Measurements from ENCODE around the gene PEPD.

DNA sequence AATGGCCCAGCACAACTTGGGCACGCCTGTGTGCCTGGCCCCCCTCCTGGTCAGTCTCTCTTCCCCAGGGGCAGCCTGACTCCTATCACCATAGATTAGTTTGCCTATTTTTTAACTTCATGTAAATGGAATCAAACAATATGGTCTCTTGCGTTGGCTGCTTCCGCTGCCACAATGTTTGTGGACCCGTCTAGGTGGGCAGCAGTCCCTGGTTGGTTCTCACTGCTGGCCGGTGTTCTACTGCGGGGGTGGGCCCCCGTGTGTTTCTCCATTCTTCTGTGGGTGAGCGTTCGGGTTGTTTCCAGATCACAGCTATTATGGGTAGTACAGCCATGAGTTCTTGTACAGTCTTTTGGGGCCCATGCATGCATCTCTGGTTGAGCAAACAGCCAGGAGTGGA, 100.8 kb downstream of the PEPD start:
- TF ChIP-seq, protein P1, sequence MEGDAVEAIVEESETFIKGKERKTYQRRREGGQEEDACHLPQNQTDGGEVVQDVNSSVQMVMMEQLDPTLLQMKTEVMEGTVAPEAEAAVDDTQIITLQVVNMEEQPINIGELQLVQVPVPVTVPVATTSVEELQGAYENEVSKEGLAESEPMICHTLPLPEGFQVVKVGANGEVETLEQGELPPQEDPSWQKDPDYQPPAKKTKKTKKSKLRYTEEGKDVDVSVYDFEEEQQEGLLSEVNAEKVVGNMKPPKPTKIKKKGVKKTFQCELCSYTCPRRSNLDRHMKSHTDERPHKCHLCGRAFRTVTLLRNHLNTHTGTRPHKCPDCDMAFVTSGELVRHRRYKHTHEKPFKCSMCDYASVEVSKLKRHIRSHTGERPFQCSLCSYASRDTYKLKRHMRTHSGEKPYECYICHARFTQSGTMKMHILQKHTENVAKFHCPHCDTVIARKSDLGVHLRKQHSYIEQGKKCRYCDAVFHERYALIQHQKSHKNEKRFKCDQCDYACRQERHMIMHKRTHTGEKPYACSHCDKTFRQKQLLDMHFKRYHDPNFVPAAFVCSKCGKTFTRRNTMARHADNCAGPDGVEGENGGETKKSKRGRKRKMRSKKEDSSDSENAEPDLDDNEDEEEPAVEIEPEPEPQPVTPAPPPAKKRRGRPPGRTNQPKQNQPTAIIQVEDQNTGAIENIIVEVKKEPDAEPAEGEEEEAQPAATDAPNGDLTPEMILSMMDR (IDR thresholded peaks at IDR 0.05), result no peak
- TF ChIP-seq POLR2A (IDR thresholded peaks at IDR 0.05), result no peak

Measured in esophagus squamous epithelium (tissue), 4 donors.